Activated T-cell treated with anti-CD3 and anti-CD28 coated beads, Interleukin-2, amount 50 U/mL, for 24 hours (primary cell): ENCODE data around the gene PHLDB2.

ENCODE experiments used
- DNase-seq: peaks from one replicate; pipeline ENCODE4 v3.0.0-alpha.2; 2020
- H3K27ac Mint-ChIP-seq: 2 replicates; pipeline ENCODE4 v1.8.0; 2020; ENCODE audit warnings: mild to moderate bottlenecking, mixed read lengths
- H3K27me3 Mint-ChIP-seq: 2 replicates; pipeline ENCODE4 v1.8.0; 2020; ENCODE audit warnings: mixed read lengths
- H3K36me3 Mint-ChIP-seq: 2 replicates; pipeline ENCODE4 v1.8.0; 2020; ENCODE audit warnings: low read depth, mixed read lengths
- H3K4me1 Mint-ChIP-seq: 2 replicates; pipeline ENCODE4 v1.8.0; 2020; ENCODE audit warnings: low read depth, mixed read lengths
- H3K4me3 Mint-ChIP-seq: 2 replicates; pipeline ENCODE4 v1.8.0; 2020; ENCODE audit warnings: mild to moderate bottlenecking, moderate library complexity, mixed read lengths
- H3K9me3 Mint-ChIP-seq: 2 replicates; pipeline ENCODE4 v1.8.0; 2020; ENCODE audit warnings: mixed read lengths

The PHLDB2 gene

DNA sequence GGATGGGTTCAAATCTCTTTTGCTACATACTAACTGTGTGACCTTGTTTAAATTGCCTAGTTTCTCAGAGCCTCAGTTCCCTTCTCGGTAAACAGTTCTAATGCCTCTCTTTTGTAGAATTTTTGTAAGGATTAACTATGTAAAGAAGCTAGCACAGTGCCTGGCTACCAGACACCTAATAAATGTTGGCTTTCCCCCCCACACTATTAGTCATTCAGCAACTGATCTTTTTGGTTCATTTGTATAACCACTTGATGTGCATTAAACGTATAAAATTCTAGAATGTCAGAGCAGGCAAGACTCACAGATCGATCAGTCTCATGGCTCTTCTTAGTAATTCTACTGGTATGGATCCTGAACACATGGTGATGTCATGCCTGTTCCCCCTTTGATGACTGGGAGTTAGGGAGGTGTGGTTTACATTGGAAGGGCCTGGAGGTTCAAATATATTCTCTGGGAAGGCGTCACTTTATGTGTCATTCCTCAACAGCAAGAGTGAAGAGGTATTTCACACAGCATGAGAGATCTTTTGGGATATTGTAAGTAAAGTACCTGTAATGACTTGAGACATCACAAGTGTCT lies 146.1 kb downstream of the PHLDB2 start:
- no peak overlapping the region for H3K4me3 Mint-ChIP-seq
- peaks cover 55% of the 10 kb centered on the region for H3K4me1 Mint-ChIP-seq
- peak overlapping the region; percentile 94 for H3K27ac Mint-ChIP-seq
- no peaks in the 10 kb centered on the region for H3K36me3 Mint-ChIP-seq
- DNase-seq: no peak
- H3K9me3 Mint-ChIP-seq: no peaks in the 10 kb centered on the region
- H3K27me3 Mint-ChIP-seq: no peaks in the 10 kb centered on the region

DNA sequence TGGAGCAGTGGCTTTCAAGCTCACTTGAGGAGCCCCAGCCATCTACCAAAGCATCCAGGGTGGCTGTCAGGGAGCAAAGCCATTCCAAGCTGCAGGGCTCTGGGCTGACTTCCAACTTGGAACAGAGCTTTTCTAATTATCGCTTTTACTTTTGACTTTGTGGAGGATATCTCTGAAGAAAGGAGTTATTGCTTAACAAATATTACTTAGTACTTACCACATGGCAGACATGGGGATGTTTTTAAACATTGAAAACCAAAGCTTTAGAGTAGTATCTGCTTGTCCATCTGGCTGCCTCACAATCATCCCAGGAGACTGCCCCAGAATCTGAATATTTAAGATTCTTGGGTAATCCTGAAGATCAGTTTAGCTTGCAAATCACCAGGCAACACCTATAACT lies 148.6 kb downstream of the PHLDB2 start:
- no peak for DNase-seq
- Mint-ChIP-seq H3K27ac (no peak overlapping the region), H3K27me3 (no peaks in the 10 kb centered on the region), H3K36me3 (no peaks in the 10 kb centered on the region), H3K4me3 (no peak overlapping the region), H3K4me1 (peaks cover 36% of the 10 kb centered on the region), H3K9me3 (no peaks in the 10 kb centered on the region)

DNA sequence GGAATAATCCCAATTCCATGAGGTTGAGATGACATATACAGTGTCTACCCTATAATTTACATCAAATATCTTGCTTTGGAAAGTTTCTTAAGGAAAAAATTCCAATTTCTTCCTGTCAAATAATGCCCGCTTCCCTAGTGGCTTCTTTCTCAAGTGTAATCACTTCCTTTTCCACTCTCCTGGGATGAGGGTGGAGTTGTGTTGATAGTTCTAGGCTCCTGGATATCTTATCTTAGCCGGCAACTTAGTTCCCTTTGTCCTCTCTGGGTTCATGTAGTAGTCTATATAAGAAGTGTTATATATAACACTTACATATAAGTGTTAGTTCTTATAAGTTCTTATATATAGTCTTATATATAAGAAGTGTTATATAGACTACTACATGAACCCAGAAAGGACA lies 150.6 kb downstream of the PHLDB2 start:
- DNase-seq: no peak
- no peak overlapping the region for H3K4me3 Mint-ChIP-seq
- H3K27me3 Mint-ChIP-seq: no peaks in the 10 kb centered on the region
- no peak overlapping the region for H3K27ac Mint-ChIP-seq
- H3K36me3 Mint-ChIP-seq: no peaks in the 10 kb centered on the region
- peaks cover 30% of the 10 kb centered on the region for H3K4me1 Mint-ChIP-seq
- H3K9me3 Mint-ChIP-seq: no peaks in the 10 kb centered on the region

DNA sequence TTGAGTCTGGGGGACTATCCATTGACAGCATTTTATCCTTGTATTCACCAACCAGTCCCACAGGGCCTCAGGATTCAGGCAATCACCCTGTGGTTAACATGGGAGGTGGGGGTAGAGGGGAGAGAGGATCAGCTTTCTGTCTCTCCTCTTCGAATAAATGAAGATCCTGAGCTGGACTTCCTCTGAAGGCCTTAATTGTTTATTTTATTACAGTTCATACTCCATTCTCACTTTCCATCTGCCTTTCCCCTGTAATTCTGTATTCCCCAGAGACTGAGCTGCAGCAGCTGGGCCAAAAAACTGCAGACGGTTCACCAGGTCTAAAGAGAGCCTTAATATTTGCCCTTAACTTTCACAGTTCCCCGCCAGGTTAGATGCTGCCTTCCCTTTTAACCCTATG lies 151.6 kb downstream of the PHLDB2 start:
- DNase-seq: no peak
- peaks cover 22% of the 10 kb centered on the region for H3K4me1 Mint-ChIP-seq
- no peak overlapping the region for H3K4me3 Mint-ChIP-seq
- H3K27me3 Mint-ChIP-seq: no peaks in the 10 kb centered on the region
- no peaks in the 10 kb centered on the region for H3K9me3 Mint-ChIP-seq
- no peaks in the 10 kb centered on the region for H3K36me3 Mint-ChIP-seq
- H3K27ac Mint-ChIP-seq: no peak overlapping the region

DNA sequence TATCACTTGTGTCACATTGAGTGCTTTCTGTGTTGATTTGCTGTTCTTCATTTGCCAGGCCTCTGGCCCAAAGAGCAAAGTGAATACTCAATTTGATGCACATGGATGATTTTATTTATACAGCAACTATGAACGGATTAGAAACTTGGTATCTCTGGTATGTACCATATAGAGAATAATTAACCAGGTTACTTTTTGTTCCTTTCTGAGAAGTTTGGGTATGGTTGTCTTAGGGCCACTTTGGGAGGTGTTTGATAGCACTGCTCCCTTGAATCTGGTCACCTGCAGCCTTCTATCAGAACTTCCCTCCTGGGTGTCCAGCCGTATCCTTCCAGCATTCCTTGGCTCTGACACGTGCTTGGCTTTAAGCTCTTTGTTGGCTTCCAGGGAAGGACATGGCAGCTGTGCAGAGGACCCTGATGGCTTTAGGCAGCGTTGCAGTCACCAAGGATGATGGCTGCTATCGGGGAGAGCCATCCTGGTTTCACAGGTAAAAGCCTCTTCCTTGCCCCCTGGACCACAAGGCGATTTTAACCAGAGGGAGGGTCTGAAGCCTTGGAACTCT lies 152.4 kb downstream of the PHLDB2 start:
- H3K27ac Mint-ChIP-seq: no peak overlapping the region
- DNase-seq: no peak
- no peaks in the 10 kb centered on the region for H3K36me3 Mint-ChIP-seq
- no peaks in the 10 kb centered on the region for H3K27me3 Mint-ChIP-seq
- peaks cover 22% of the 10 kb centered on the region for H3K4me1 Mint-ChIP-seq
- no peaks in the 10 kb centered on the region for H3K9me3 Mint-ChIP-seq
- H3K4me3 Mint-ChIP-seq: no peak overlapping the region

DNA sequence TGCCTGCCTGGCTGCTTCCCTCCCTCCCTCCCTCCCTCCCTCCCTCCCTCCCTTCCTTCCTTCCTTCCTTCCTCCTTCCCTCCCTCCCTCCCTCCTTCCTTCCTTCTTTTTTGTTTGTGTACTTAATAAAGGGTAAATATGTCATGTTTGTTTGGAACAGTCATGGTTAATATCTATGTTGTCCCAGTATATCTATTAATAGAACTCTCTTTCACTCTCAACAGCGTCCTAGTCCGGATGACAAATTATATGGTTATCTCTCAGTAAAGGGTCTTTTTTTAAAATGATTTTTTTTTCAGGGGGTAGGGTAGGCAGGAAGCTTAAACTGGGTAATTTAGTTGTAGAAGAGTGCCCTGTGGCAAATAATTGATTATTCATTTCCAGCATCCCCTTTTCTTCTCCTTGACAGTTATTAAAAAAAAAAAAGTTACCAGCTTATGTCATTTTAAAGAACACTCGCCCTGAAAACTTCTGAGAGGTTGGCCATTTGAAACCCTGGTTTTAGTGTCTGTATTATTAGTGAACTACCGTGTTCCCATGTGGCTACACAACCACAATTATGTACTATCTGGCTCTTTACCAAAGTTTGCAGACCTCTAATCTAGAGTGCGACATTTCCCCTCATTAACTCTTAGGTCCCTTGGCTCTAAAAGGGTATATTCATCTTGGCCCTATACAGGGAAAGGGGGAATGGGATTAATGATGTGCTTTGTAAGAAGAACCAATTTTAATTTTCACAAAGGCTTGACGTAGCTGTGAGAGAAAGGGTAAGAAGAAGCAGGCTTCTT lies 153.3 kb downstream of the PHLDB2 start:
- H3K36me3 Mint-ChIP-seq: no peaks in the 10 kb centered on the region
- no peaks in the 10 kb centered on the region for H3K9me3 Mint-ChIP-seq
- H3K27ac Mint-ChIP-seq: no peak overlapping the region
- no peak for DNase-seq
- H3K4me1 Mint-ChIP-seq: peaks cover 22% of the 10 kb centered on the region
- H3K4me3 Mint-ChIP-seq: no peak overlapping the region
- H3K27me3 Mint-ChIP-seq: no peaks in the 10 kb centered on the region

DNA sequence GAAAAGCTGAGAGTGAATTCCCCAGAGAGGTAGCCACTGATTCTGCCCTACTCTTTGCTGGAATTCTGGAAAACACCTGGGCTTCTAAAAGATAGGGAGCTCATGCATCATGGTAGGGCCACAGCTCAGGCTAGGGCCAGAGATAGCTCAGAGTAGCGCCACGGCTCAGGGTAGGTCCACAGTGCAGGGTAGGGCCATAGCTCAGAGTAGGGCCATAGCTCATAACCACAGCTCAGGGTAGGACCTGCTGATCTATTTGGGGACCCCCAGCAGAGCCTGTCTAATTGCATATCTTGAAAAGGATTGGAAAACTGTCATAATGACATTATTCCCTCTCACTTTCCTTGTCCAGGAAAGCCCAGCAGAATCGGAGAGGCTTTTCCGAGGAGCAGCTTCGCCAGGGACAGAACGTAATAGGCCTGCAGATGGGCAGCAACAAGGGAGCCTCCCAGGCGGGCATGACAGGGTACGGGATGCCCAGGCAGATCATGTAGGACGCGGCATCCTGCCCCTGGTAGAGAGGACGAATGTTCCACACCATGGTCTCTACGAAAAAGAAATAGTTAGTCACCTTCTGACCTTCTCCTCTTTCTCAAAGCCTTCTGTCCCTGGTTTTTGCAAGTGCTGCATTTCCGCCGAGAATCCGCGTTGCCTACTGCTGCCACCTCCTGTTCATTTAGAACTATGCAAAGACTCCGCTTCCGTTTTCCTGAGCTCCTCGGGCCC lies 154.2 kb downstream of the PHLDB2 start:
- DNase-seq: peak; percentile 72
- H3K27ac Mint-ChIP-seq: peak overlapping the region; percentile 7
- H3K9me3 Mint-ChIP-seq: no peaks in the 10 kb centered on the region
- H3K27me3 Mint-ChIP-seq: no peaks in the 10 kb centered on the region
- H3K4me3 Mint-ChIP-seq: no peak overlapping the region
- H3K4me1 Mint-ChIP-seq: peaks cover 24% of the 10 kb centered on the region
- H3K36me3 Mint-ChIP-seq: no peaks in the 10 kb centered on the region

DNA sequence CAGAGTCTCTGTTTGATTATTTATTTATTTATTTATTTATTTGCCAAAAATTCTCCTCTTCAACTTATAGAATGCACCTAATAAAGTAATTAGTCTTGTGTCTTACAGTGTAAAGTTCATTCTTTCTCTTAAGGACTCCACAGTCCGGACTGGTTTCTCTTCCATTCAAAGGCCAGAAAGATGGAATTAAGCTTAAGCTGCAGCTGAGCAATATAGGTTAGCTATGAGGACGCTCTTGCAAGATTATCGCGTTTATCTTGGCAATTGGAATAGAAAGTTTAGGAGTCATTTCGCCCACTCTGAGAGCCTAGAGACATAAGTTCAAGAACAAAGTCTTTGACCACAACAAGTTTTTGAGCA lies 154.7 kb downstream of the PHLDB2 start:
- Mint-ChIP-seq H3K27me3 (no peaks in the 10 kb centered on the region), H3K36me3 (no peaks in the 10 kb centered on the region), H3K27ac (no peak overlapping the region), H3K4me3 (no peak overlapping the region), H3K9me3 (no peaks in the 10 kb centered on the region), H3K4me1 (peaks cover 24% of the 10 kb centered on the region)
- no peak for DNase-seq

DNA sequence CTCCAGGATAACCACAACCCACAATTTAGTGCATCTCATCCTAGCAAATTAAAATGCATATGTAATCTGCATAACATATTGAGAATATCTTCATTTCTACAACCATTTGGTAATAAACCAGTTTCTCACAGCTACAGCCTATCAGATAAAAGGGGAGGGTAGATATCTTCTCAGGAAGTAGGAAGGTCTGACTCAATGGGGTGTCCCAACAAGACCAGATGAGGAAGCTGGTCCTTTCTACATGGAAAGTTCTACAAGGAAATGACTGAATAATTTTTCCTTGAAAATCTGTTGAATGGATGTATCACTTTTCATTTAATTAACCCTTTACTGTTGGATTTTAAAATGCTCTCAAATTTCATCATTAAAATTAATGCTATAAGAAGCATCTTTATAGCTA lies 158.0 kb downstream of the PHLDB2 start:
- Mint-ChIP-seq H3K27ac (no peak overlapping the region), H3K4me3 (no peak overlapping the region), H3K36me3 (no peaks in the 10 kb centered on the region), H3K9me3 (no peaks in the 10 kb centered on the region), H3K27me3 (no peaks in the 10 kb centered on the region), H3K4me1 (peaks cover 24% of the 10 kb centered on the region)
- DNase-seq: no peak

DNA sequence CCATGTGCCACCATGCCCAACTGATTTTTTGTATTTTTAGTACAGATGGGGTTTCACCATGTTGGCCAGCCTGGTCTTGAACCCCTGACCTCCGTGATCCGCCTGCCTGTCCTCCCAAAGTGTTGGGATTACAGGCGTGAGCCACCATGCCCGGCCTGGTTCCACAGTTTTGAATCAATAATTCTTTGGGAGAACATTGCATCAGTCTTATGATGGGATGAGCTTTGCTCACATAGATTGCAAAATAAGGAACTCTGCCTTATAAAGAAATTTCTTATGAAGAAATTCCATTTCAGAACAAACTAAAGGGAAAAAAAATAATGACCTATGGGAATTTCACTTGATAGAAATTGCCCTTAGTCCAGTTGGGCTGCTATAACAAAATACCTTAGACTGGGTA lies 159.6 kb downstream of the PHLDB2 start:
- Mint-ChIP-seq H3K27me3 (no peaks in the 10 kb centered on the region), H3K27ac (no peak overlapping the region), H3K4me3 (no peak overlapping the region), H3K4me1 (peaks cover 13% of the 10 kb centered on the region), H3K36me3 (no peaks in the 10 kb centered on the region), H3K9me3 (no peaks in the 10 kb centered on the region)
- DNase-seq: no peak

DNA sequence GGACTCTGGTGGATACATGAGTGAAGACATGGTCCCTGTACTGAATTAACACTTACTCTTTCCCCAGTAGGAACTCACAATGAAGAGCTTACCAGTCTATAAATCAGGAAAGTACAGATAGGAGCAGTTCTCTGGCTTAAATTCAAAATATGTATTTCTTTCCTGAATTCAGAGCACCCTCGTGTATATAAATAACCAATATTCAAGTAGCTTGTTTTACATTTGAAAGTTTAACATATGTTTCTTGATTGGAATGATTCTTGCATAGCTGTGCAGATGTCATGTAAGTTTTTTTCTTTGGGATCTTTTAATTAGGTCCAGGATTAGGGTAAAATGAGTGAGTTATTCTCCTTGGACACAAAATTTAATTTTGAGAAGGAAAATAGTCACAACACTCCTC lies 160.7 kb downstream of the PHLDB2 start:
- Mint-ChIP-seq H3K9me3 (no peaks in the 10 kb centered on the region), H3K4me1 (peaks cover 9% of the 10 kb centered on the region), H3K36me3 (no peaks in the 10 kb centered on the region), H3K27me3 (no peaks in the 10 kb centered on the region), H3K4me3 (no peak overlapping the region), H3K27ac (no peak overlapping the region)
- DNase-seq: no peak

DNA sequence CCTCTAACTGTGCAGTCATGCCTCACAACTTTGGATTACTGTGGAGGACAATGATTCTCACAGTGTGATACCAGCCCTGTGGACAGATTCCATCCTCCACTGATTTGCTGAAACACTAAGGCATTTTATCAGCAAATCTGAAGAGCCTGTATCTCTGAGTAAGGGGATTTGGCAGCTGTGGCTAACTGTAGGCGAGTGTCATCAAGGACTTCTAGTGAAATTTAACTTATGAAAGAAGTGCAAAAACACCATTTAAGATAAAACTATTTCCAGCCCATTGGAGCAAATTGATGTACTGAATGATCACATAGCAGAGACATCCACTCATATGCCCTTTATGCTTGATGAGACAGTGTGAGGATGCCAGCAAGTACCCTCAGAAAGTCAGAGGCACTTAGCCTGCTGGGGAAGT lies 161.6 kb downstream of the PHLDB2 start:
- Mint-ChIP-seq H3K27ac (no peak overlapping the region), H3K27me3 (no peaks in the 10 kb centered on the region), H3K4me3 (no peak overlapping the region), H3K36me3 (no peaks in the 10 kb centered on the region), H3K4me1 (peaks cover 9% of the 10 kb centered on the region), H3K9me3 (no peaks in the 10 kb centered on the region)
- DNase-seq: no peak
